Kidney epithelial cell (primary cell): ENCODE measurements around the gene SLC25A22. TPM values are rescaled to one million over a fixed set of nuclear protein-coding genes. Genes with fewer than 3 reads are reported as not detected.
A peak's percentile ranks its signal among the peaks of the same experiment; 100 is the strongest.

Experiments used
- DNase-seq: peaks from one replicate; pipeline ENCODE4 v3.0.0-alpha.2; 2010; ENCODE audit warnings: low read depth
- H3K27me3 ChIP-seq: 2 replicates; pipeline ENCODE4 v1.6.0; 2011; ENCODE audit warnings: low read length; ENCODE audit not compliant: control insufficient read depth, insufficient read depth
- H3K36me3 ChIP-seq: 2 replicates; pipeline ENCODE4 v1.5.1; 2011; ENCODE audit warnings: low read length; ENCODE audit not compliant: control insufficient read depth, insufficient read depth
- H3K4me3 ChIP-seq: 2 replicates; pipeline ENCODE4 v1.5.1; 2011; ENCODE audit warnings: low read depth, mild to moderate bottlenecking, control low read depth, low read length
- total RNA-seq: library from RNA; depleted of rRNA; stranded (reverse); fragments of >200 nt; gene quantifications from 2 replicates; pipeline ENCODE4 v1.2.3, GENCODE V29; 2015
- TF ChIP-seq, protein P1 (sequence below): IDR thresholded peaks from 2 replicates; pipeline ENCODE4 v1.5.1; 2011; ENCODE audit warnings: mild to moderate bottlenecking, moderate library complexity, low read length, control low read depth, inconsistent platforms; ENCODE audit not compliant: insufficient read depth, poor library complexity, severe bottlenecking

SLC25A22 gene
- 17.1 and 19.8 TPM in 2 replicates for total RNA-seq

DNA sequence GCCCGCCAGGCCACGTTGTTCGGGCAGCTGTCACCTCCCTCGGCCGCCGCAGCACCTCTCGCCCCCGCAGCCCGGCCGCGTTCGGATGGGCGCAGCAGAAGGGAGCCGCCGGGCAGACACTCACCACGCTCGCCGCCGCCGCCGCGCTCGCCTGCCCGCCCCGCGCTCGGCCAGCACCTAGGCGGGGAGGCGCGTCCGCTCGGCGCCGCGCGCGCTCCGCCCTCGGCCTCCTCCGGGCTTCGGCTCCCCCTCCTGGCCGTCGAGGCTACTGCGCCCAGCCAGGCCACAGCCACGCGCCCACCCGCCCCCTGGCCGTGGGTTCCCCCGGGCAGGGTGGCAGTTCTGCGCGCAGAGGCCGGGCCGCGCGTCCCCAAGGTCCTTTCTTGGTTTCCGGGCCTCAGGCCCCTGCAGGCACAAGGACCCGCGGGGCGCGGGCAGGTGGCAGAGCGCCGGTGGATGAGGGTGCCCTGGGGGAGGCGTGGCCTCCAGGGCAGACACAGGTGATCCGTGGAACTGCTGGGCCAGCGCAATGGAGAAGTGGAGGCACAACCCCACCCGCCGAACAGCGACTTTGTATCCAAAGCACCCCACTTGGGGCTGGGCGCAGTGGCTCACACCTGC is at the start of gene SLC25A22:
Gene SLC25A22, minus strand, starts transcription at position 189 of the 621 bp plus-strand sequence. CDS start 3,275 bp downstream, outside the sequence.
- Histone ChIP-seq H3K36me3 (no peaks in the 10 kb centered on the region), H3K27me3 (no peaks in the 10 kb centered on the region), H3K4me3 (peak within 1 kb of the TSS; percentile 71)
- DNase-seq, result no peak
- TF ChIP-seq, protein P1, sequence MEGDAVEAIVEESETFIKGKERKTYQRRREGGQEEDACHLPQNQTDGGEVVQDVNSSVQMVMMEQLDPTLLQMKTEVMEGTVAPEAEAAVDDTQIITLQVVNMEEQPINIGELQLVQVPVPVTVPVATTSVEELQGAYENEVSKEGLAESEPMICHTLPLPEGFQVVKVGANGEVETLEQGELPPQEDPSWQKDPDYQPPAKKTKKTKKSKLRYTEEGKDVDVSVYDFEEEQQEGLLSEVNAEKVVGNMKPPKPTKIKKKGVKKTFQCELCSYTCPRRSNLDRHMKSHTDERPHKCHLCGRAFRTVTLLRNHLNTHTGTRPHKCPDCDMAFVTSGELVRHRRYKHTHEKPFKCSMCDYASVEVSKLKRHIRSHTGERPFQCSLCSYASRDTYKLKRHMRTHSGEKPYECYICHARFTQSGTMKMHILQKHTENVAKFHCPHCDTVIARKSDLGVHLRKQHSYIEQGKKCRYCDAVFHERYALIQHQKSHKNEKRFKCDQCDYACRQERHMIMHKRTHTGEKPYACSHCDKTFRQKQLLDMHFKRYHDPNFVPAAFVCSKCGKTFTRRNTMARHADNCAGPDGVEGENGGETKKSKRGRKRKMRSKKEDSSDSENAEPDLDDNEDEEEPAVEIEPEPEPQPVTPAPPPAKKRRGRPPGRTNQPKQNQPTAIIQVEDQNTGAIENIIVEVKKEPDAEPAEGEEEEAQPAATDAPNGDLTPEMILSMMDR, result no peak

DNA sequence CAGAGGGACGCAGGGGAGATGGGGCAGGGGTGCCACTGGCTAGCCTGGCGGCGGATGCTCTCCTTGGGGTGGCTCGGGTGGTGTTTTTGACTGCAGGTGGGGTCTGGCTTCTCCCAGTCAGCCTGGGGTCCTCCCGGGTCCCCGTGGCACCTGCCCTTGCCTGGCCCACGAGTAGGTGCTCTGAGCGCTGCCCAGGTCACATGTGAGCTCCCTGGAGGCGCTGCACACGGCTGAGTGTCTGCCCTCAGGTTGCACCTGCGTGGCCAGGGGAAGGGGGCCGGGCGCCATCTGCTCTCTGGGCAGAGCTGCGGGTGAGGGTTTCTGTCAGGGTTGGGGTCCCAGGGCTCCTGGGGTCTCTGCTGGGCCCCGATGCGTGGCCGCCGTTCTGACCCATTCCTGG is 49.8 kb upstream of the SLC25A22 start:
- Histone ChIP-seq H3K36me3 (no peaks in the 10 kb centered on the region), H3K4me3 (no peak overlapping the region), H3K27me3 (no peaks in the 10 kb centered on the region)
- TF ChIP-seq, protein P1, result no peak
- DNase-seq, result no peak

DNA sequence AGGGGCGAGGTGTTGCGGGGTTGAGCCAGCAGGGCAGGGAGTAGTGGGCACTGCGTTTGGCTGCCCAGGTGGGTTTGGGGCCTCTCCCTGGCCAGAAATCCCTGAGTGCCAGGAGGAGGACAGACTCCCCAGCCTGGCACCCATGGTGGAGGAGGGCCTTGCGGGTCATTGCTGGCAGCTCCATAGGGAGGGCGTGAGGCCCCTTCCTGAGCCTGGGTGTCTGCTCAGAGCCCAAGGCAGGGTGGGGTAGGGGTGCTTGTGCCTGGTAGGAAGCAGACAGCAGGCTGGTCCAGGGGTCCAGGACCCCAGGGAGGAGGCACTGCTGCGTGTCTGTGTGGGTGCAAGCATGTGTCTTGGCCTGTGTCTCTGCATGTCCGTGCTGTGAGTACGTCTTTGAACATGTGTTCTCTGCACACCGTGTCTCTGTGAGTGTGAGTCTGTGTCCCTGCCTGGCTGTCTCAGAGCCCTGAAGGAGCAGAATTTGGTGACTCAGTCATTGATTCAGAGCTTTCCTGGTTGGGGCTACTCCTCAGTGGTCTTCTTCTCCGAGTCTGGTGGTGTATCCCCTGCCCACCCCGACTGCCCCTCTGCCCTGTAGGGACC is 48.5 kb upstream of the SLC25A22 start:
- Histone ChIP-seq H3K27me3 (no peaks in the 10 kb centered on the region), H3K36me3 (no peaks in the 10 kb centered on the region), H3K4me3 (no peak overlapping the region)
- DNase-seq, result no peak
- TF ChIP-seq, protein P1, result no peak

DNA sequence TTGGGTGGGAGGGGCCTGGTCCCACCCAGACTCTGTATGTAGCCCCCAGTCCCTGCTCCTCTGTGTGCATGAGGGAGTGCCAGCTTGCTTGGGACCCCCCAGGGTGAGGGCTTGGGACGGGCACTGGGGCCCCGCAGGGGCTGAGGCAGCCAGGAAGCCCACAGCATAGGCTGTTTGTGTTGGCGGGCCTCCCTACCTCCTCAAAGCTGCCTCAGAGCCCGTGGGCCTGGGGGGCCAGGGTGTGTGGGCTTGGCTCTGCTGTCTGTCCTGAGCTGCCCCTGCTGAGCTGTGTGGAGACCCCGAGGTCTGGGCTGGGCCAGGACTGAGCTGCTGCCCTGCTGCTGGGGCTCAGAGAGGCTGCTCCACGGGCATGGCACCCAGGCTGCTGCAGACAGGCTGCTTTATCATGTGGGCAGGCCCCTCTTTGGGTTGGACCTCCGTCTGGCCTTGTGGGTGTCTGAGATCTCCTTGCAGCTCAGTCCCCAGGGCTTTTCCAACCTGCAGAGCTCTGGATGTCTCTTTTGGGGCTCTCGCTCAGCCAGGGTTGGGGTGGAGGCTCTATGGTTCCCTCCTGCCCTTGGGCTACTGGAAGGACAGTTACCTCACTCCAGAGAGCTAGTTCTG is 47.9 kb upstream of the SLC25A22 start:
- Histone ChIP-seq H3K4me3 (no peak overlapping the region), H3K36me3 (peaks cover 2% of the 10 kb centered on the region), H3K27me3 (no peaks in the 10 kb centered on the region)
- TF ChIP-seq, protein P1, result no peak
- no peak for DNase-seq

DNA sequence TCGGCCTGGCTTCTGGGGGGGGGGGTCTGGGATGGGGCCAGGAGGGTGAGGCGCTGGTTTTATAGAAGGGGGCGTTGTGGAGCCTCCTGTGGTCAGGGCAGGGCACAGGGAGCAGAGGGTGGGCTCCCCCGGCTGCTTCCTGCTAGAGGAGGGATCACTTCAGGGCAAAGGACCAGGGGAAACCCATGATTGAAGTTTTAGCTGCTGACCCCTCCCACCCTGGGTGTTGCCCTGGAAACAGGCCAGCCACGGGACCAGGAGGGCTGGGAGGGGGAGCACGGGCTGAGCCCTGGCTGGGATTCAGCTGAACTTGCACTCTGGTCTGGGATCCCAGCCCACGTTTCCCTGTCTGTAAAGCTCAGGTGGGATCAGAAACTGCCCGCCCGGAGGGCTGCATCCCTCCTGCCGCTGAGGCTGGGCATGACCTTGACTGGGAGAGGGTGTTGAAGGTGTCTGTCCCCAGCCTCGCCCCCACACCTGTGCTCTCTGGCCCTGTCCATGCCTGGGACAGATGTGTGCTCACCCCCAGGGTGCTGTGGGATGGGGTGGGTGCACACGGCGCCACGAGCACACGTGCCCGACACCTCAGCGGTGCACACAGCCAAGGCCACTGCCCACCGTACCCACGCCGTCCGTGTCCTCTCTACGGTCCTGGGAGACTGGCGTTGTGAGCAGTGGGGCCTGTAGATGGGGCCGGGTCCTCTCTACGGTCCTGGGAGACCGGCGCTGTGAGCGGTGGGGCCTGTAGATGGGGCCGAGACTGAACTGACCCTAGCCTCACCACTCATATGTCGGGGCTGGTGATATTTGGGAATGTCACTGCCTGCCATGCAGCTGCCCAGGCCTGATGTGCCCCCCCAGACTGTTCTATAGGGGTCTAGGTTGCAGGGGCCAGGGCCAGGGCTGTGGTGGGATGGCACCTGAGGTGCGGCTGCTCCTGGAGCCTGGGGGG is 46.9 kb upstream of the SLC25A22 start:
- Histone ChIP-seq H3K36me3 (peaks cover 2% of the 10 kb centered on the region), H3K4me3 (peak overlapping the region; percentile 93), H3K27me3 (no peaks in the 10 kb centered on the region)
- no peak for DNase-seq
- TF ChIP-seq, protein P1, result no peak
